ENCODE data around the gene GP9. TPM values are rescaled to one million over a fixed set of nuclear protein-coding genes. Genes with fewer than 3 reads are reported as not detected.

Gene GP9
- total RNA-seq, 1 experiment from 2014 or later = not detected

GRCh38 chr3:129056451-129057173, 4.0 kb upstream of the GP9 start:
- TF ChIP-seq CTCF (conservative IDR thresholded peaks at IDR 0.05) = no peak
- Mint-ChIP-seq H3K9me3 (no peaks in the 10 kb centered on the region; a peak in 1 of 5 replicates), H3K27me3 (ENCODE audit: low read depth) (peaks cover 9% of the 10 kb centered on the region), H3K4me1 (peaks cover 4 to 6% of the 10 kb centered on the region in 2 experiments), H3K36me3 (ENCODE audit: insufficient read depth in 1 of 3, low read depth in 3 of 3) (no peaks in the 10 kb centered on the region), H3K4me3 (no peak overlapping the region), H3K27ac (no peak overlapping the region)
- Histone ChIP-seq H2BK120ac (ENCODE audit: low read depth, low read length, poor library complexity, severe bottlenecking) (no peak overlapping the region), H2BK12ac (ENCODE audit: insufficient read length, low read depth, low read length) (no peak overlapping the region), H3T11ph (ENCODE audit: low read length) (no peak overlapping the region), H3K56ac (ENCODE audit: insufficient read length, low read depth, low read length) (no peak overlapping the region), H3K4ac (ENCODE audit: low read depth, low read length) (no peak overlapping the region), H3K9me3 (ENCODE audit: control insufficient read depth, low read depth, low read length) (no peaks in the 10 kb centered on the region), H2AFZ (ENCODE audit: low read length) (no peak overlapping the region), H3K4me1 (ENCODE audit: insufficient read depth, low read length) (no peaks in the 10 kb centered on the region), H3K27ac (ENCODE audit: insufficient read length, low read depth, low read length) (no peak overlapping the region), H3K23ac (ENCODE audit: insufficient read length, low read depth, low read length) (no peak overlapping the region), H3K23me2 (ENCODE audit: insufficient read length, low read depth, low read length, poor library complexity, severe bottlenecking) (no peaks in the 10 kb centered on the region), H3K27me3 (ENCODE audit: insufficient read depth, low read length) (no peaks in the 10 kb centered on the region), H3K18ac (ENCODE audit: insufficient read length, low read depth, low read length) (no peak overlapping the region), H3K79me2 (ENCODE audit: insufficient read depth, low read length) (no peaks in the 10 kb centered on the region), H2BK15ac (ENCODE audit: low read depth, low read length) (no peak overlapping the region), H3K14ac (ENCODE audit: insufficient read depth, low read length) (no peak overlapping the region), H2AK5ac (ENCODE audit: insufficient read length, low read length) (no peak overlapping the region), H2BK20ac (ENCODE audit: low read depth, low read length, poor library complexity, severe bottlenecking) (no peak overlapping the region), H3K9ac (ENCODE audit: extremely low read depth, insufficient read length, low read length) (no peak overlapping the region), H4K91ac (ENCODE audit: insufficient read length, low read depth, low read length) (no peak overlapping the region), H3K4me2 (ENCODE audit: insufficient read depth, insufficient read length, low read length) (no peak overlapping the region), H4K5ac (ENCODE audit: insufficient read length, low read depth, low read length) (no peak overlapping the region), H4K8ac (replicated peaks; ENCODE audit: insufficient read length, low read depth, low read length) (no peak overlapping the region), H3K79me1 (ENCODE audit: insufficient read depth, low read depth, low read length, poor library complexity, severe bottlenecking) (no peaks in the 10 kb centered on the region), H2BK5ac (ENCODE audit: insufficient read length, low read length) (no peak overlapping the region), H4K20me1 (ENCODE audit: control insufficient read depth, insufficient read depth, insufficient read length) (no peaks in the 10 kb centered on the region)
- WGBS (ENCODE audit: extremely low coverage, insufficient read length, low lambda C conversion rate) = no CpG with 5 or more reads among the region's 9 CpGs
- no peak for DNase-seq

All from H9 (cell line).